MM.1S (cell line): ENCODE measurements around the gene GPSM1.

ENCODE experiments used
- EZH2 ChIP-seq: fragments of 300-600 bp; sonication (generic); optimal IDR thresholded peaks from 2 replicates; pipeline ENCODE3; 2017; ENCODE audit warnings: low read depth, mild to moderate bottlenecking, antibody characterized with exemption, low read length, mixed read lengths
- TF ChIP-seq, protein P1 (sequence below): fragments of 300-600 bp; sonication (generic); IDR thresholded peaks from 2 replicates; pipeline ENCODE4 v1.5.1; 2016; ENCODE audit warnings: antibody characterized with exemption, low read length, mixed read lengths

DNA sequence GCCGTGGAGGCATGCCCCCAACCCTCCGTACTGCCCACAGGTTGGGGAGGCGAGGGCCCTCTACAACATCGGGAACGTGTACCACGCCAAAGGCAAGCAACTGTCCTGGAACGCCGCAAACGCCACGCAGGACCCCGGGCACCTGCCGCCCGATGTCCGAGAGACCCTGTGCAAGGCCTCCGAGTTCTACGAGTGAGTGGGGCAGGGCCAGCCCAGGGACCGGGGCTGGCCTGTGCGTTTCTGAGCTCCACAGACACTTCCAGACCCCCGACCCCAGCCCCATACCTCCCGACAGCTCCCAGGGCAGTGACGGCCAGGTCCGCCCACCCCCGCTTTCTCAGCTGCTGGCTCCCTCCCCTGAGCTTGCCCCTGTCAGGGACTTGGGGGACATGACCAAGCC, 9.5 kb downstream of the GPSM1 start:
- TF ChIP-seq, protein P1, sequence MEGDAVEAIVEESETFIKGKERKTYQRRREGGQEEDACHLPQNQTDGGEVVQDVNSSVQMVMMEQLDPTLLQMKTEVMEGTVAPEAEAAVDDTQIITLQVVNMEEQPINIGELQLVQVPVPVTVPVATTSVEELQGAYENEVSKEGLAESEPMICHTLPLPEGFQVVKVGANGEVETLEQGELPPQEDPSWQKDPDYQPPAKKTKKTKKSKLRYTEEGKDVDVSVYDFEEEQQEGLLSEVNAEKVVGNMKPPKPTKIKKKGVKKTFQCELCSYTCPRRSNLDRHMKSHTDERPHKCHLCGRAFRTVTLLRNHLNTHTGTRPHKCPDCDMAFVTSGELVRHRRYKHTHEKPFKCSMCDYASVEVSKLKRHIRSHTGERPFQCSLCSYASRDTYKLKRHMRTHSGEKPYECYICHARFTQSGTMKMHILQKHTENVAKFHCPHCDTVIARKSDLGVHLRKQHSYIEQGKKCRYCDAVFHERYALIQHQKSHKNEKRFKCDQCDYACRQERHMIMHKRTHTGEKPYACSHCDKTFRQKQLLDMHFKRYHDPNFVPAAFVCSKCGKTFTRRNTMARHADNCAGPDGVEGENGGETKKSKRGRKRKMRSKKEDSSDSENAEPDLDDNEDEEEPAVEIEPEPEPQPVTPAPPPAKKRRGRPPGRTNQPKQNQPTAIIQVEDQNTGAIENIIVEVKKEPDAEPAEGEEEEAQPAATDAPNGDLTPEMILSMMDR = no peak
- TF ChIP-seq EZH2 = no peak
